HG02623 (cell line): ENCODE results near the gene NARS2.
A peak's percentile ranks its signal among the peaks of the same experiment; 100 is the strongest.

Experiments
- ATAC-seq: cut with Tn5 transposase; IDR thresholded peaks from one replicate; pipeline ENCODE4 v1.9.1; 2021; ENCODE audit warnings: moderate library complexity; ENCODE audit not compliant: unreplicated experiment

Gene NARS2

GRCh38 chr11:78417175-78417887, 157.3 kb downstream of the NARS2 start, which contains the start of gene GAB2:
TSS of gene GAB2 (minus strand) at chr11:78417820. CDS start at chr11:78417720, 100 bp downstream.
- ATAC-seq, result peak; percentile 59

GRCh38 chr11:78416285-78417174, 158.1 kb downstream of the NARS2 start:
- ATAC-seq, result peak; percentile 49

GRCh38 chr11:78415338-78415737, 159.3 kb downstream of the NARS2 start:
- no peak for ATAC-seq

- no peak for ATAC-seq
Observed at GRCh38 chr11:78414321-78415051, 160.2 kb downstream of the NARS2 start.

GRCh38 chr11:78408619-78409018, 166.0 kb downstream of the NARS2 start:
- no peak for ATAC-seq

- no peak for ATAC-seq
Observed at GRCh38 chr11:78406568-78407196, 168.0 kb downstream of the NARS2 start.

GRCh38 chr11:78405805-78406204, 168.9 kb downstream of the NARS2 start:
- ATAC-seq, result no peak

GRCh38 chr11:78403781-78404180, 170.9 kb downstream of the NARS2 start:
- ATAC-seq, result no peak

GRCh38 chr11:78402847-78403246, 171.8 kb downstream of the NARS2 start:
- ATAC-seq, result no peak

- no peak for ATAC-seq
Observed at GRCh38 chr11:78400702-78401101, 174.0 kb downstream of the NARS2 start.

GRCh38 chr11:78400116-78400515, 174.5 kb downstream of the NARS2 start:
- ATAC-seq, result no peak

- ATAC-seq, result no peak
Observed at GRCh38 chr11:78399136-78399535, 175.5 kb downstream of the NARS2 start.

GRCh38 chr11:78398715-78399114, 175.9 kb downstream of the NARS2 start:
- no peak for ATAC-seq

- ATAC-seq, result peak; percentile 73
Observed at GRCh38 chr11:78397398-78397797, 177.3 kb downstream of the NARS2 start.

GRCh38 chr11:78395597-78395996, 179.1 kb downstream of the NARS2 start:
- ATAC-seq, result no peak

- no peak for ATAC-seq
Observed at GRCh38 chr11:78392854-78393253, 181.8 kb downstream of the NARS2 start.

- no peak for ATAC-seq
Observed at GRCh38 chr11:78391424-78391823, 183.2 kb downstream of the NARS2 start.

- ATAC-seq, result no peak
Observed at GRCh38 chr11:78390809-78391208, 183.9 kb downstream of the NARS2 start.

GRCh38 chr11:78386215-78386941, 188.3 kb downstream of the NARS2 start:
- no peak for ATAC-seq
